Measurements from ENCODE around the gene NDUFAF2. TPM values are rescaled to one million over a fixed set of nuclear protein-coding genes. Genes with fewer than 3 reads are reported as not detected.

The NDUFAF2 gene
- total and polyA plus RNA-seq, 10 of the 15 experiments (the other 5 are each of a cell fraction or from before 2014, with no cell fraction given), result 22.4 to 121 (median 65.3) TPM

- TF ChIP-seq KLF5 (IDR thresholded peaks at IDR 0.05; ENCODE audit: partially characterized antibody), result no peak
Measured at GRCh38 chr5:60989790-60990189, 44.8 kb downstream of the NDUFAF2 start (continued).

GRCh38 chr5:60992871-60993270, 47.9 kb downstream of the NDUFAF2 start:
- ChIA-PET RAD21 (ENCODE audit: unreplicated experiment) (no interaction called here), SMC1A (ENCODE audit: uncharacterized antibody, unreplicated experiment) (no interaction called here), CTCF (no interaction called here), POLR2A (no interaction called here)
- WGBS (ENCODE audit: insufficient coverage, insufficient replicate concordance, low lambda C conversion rate, missing lambda C conversion rate), result 90% methylated on average over 6 of the region's 6 CpGs
- Histone ChIP-seq H3K4me3 (no peak overlapping the region), H3K9me3 (replicated peaks; ENCODE audit: control insufficient read depth, insufficient read depth, low read length) (peaks cover 12% of the 10 kb centered on the region; the same call in 2 of the 3 replicates), H3K27ac (ENCODE audit: control insufficient read depth, insufficient read depth) (no peak overlapping the region), H4K20me1 (ENCODE audit: control insufficient read depth, insufficient read depth) (no peaks in the 10 kb centered on the region), H3K79me2 (ENCODE audit: control insufficient read depth, insufficient read depth, low read length) (no peaks in the 10 kb centered on the region), H2AFZ (ENCODE audit: control insufficient read depth, low read depth, low read length) (no peak overlapping the region), H3K4me2 (ENCODE audit: control insufficient read depth, insufficient read depth) (no peak overlapping the region), H3K4me1 (ENCODE audit: control insufficient read depth, insufficient read depth, low read length) (no peaks in the 10 kb centered on the region), H3K27me3 (replicated peaks in 1 of 2; ENCODE audit: control insufficient read depth in 2 of 2, insufficient read depth in 2 of 2, low read length in 1 of 2) (no peaks in the 10 kb centered on the region), H3K9ac (ENCODE audit: control insufficient read depth, insufficient read depth, low read length) (no peak overlapping the region), H3K36me3 (ENCODE audit: control insufficient read depth in 2 of 2, insufficient read depth in 2 of 2, low read length in 1 of 2) (no peaks in the 10 kb centered on the region)
- DNase-seq (ENCODE audit: low read depth, low spot score) (no peak), ATAC-seq (no peak), FAIRE-seq (no peak)
- no TSS peak for BruUV-seq (replicated peaks)
- in situ Hi-C loops (cut with MboI), result no loop called here
- intact Hi-C loops (cut with micrococcal nuclease; ENCODE audit: unreplicated experiment), result no loop called here
- no peak for TF ChIP-seq ZBED1 (IDR thresholded peaks at IDR 0.05; ENCODE audit: borderline replicate concordance)
- TF ChIP-seq SPI1 (IDR thresholded peaks at IDR 0.05; ENCODE audit: borderline replicate concordance, insufficient read depth, low read depth, low read length), result no peak
- no peak for TF ChIP-seq MAX (IDR thresholded peaks at IDR 0.05; ENCODE audit: low read depth, low read length)

GRCh38 chr5:60993425-60993824, 48.4 kb downstream of the NDUFAF2 start:
- no peak overlapping the region for H3K9ac ChIP-seq (ENCODE audit: control insufficient read depth, insufficient read depth, low read length)
- in situ Hi-C loops (cut with MboI) (no loop called here), intact Hi-C loops (cut with micrococcal nuclease; ENCODE audit: unreplicated experiment) (no loop called here)
- no TSS peak for BruUV-seq (replicated peaks)
- H2AFZ ChIP-seq (ENCODE audit: control insufficient read depth, low read depth, low read length), result no peak overlapping the region
- H3K79me2 ChIP-seq (ENCODE audit: control insufficient read depth, insufficient read depth, low read length), result no peaks in the 10 kb centered on the region
- no peak overlapping the region for H3K4me2 ChIP-seq (ENCODE audit: control insufficient read depth, insufficient read depth)
- FAIRE-seq, result no peak
- 100% methylated on average over 2 of the region's 2 CpGs for WGBS (ENCODE audit: insufficient coverage, insufficient replicate concordance, low lambda C conversion rate, missing lambda C conversion rate)
- TF ChIP-seq RELA (IDR thresholded peaks at IDR 0.05; ENCODE audit: borderline replicate concordance, partially characterized antibody) (no peak), MYC (IDR thresholded peaks at IDR 0.05; ENCODE audit: insufficient read depth, insufficient read length, insufficient replicate concordance, low read length, severe bottlenecking) (no peak), ZNF217 (IDR thresholded peaks at IDR 0.05) (no peak), PBX3 (IDR thresholded peaks at IDR 0.05; ENCODE audit: insufficient replicate concordance, low read depth, low read length) (no peak), CBFB (IDR thresholded peaks at IDR 0.05; ENCODE audit: low read depth) (no peak), IKZF1 (conservative IDR thresholded peaks at IDR 0.05) (no peak), NFXL1 (IDR thresholded peaks at IDR 0.05; ENCODE audit: borderline replicate concordance) (no peak), MAX (IDR thresholded peaks at IDR 0.05; ENCODE audit: low read depth, low read length) (no peak), SPI1 (IDR thresholded peaks at IDR 0.05; ENCODE audit: borderline replicate concordance, insufficient read depth, low read depth, low read length) (no peak), NR2C2 (IDR thresholded peaks at IDR 0.05; ENCODE audit: borderline replicate concordance, control insufficient read depth, insufficient read length, low read depth) (no peak), IKZF2 (IDR thresholded peaks at IDR 0.05) (no peak), ZNF24 (IDR thresholded peaks at IDR 0.05) (no peak), ESRRA (IDR thresholded peaks at IDR 0.05; ENCODE audit: low read length) (no peak), JUNB (IDR thresholded peaks at IDR 0.05) (no peak)
- H3K4me3 ChIP-seq, result no peak overlapping the region
- CTCF ChIA-PET, result no interaction called here
- POLR2A ChIA-PET, result no interaction called here
- RAD21 ChIA-PET (ENCODE audit: unreplicated experiment), result no interaction called here
- H4K20me1 ChIP-seq (ENCODE audit: control insufficient read depth, insufficient read depth), result no peaks in the 10 kb centered on the region
- H3K36me3 ChIP-seq (ENCODE audit: control insufficient read depth in 2 of 2, insufficient read depth in 2 of 2, low read length in 1 of 2), result no peaks in the 10 kb centered on the region
- ATAC-seq, result no peak
- no peak for DNase-seq (ENCODE audit: low read depth, low spot score)
- H3K4me1 ChIP-seq (ENCODE audit: control insufficient read depth, insufficient read depth, low read length), result no peaks in the 10 kb centered on the region
- peaks cover 12% of the 10 kb centered on the region; the same call in 2 of the 3 replicates for H3K9me3 ChIP-seq (replicated peaks; ENCODE audit: control insufficient read depth, insufficient read depth, low read length)
- SMC1A ChIA-PET (ENCODE audit: uncharacterized antibody, unreplicated experiment), result no interaction called here
- no peaks in the 10 kb centered on the region for H3K27me3 ChIP-seq (replicated peaks in 1 of 2; ENCODE audit: control insufficient read depth in 2 of 2, insufficient read depth in 2 of 2, low read length in 1 of 2)
- H3K27ac ChIP-seq (ENCODE audit: control insufficient read depth, insufficient read depth), result no peak overlapping the region
